Vagina (tissue), 2 donors: Measurements from ENCODE around the gene IKBKE. TPM values are rescaled to one million over a fixed set of nuclear protein-coding genes. Genes with fewer than 3 reads are reported as not detected.

ENCODE experiments used
- DNase-seq, 2 donors: peaks; one replicate each; pipeline ENCODE4 v3.0.0-alpha.2; 2017; ENCODE audit errors: extremely low spot score in 2 of 2
- H3K27ac ChIP-seq: fragments of 200-600 bp; sonication (generic); one replicate; pipeline ENCODE4 v1.5.1; 2019
- H3K27me3 ChIP-seq: fragments of 200-600 bp; sonication (generic); one replicate; pipeline ENCODE4 v1.5.1; 2019
- H3K36me3 ChIP-seq, 2 donors: fragments of 200-600 bp; sonication (generic); one replicate each; pipeline ENCODE4 v1.5.1; 2017 to 2019
- H3K4me1 ChIP-seq: fragments of 200-600 bp; sonication (generic); one replicate; pipeline ENCODE4 v1.5.1; 2019
- H3K4me3 ChIP-seq, 2 donors: fragments of 200-600 bp; sonication (generic); 1 replicate in 1 of 2; 2 replicates in 1 of 2; pipeline ENCODE4 v1.5.1; 2016 to 2019
- H3K9me3 ChIP-seq: fragments of 200-600 bp; sonication (generic); one replicate; pipeline ENCODE4 v1.5.1; 2019
- POLR2A ChIP-seq, 2 donors: fragments of 450-650 bp; IDR thresholded peaks; one replicate each; pipeline ENCODE4 v1.6.1; 2017; ENCODE audit warnings: antibody characterized with exemption in 2 of 2, mild to moderate bottlenecking in 2 of 2, moderate library complexity in 2 of 2
- POLR2AphosphoS5 ChIP-seq, 2 donors: sonication (generic); formaldehyde crosslinking; IDR thresholded peaks; one replicate each; pipeline ENCODE4 v1.9.0; 2017; ENCODE audit warnings: antibody characterized with exemption in 2 of 2, mild to moderate bottlenecking in 2 of 2, low read depth in 1 of 2; ENCODE audit not compliant: insufficient read depth in 1 of 2
- intact Hi-C: fragments of 100-400 bp; cut with DNase I; formaldehyde crosslinking; loops from one replicate; pipeline ENCODE4 v1.15.1; 2023
- total RNA-seq: library from RNA; depleted of rRNA; stranded (reverse); fragments of >200 nt; gene quantifications from one replicate; pipeline ENCODE4 v1.2.3, GENCODE V29; 2016
- TF ChIP-seq, protein P1 (sequence below), 3 experiments: fragments of 450-650 bp in 2 of 3; fragments of 200-600 bp in 1 of 3; sonication (generic) in 1 of 3; IDR thresholded peaks; one replicate each; pipeline ENCODE4 v1.5.1; 2017 to 2019; ENCODE audit warnings: antibody characterized with exemption in 3 of 3, mild to moderate bottlenecking in 2 of 3, moderate library complexity in 2 of 3

The IKBKE gene
- total RNA-seq, 1 donor from 2014 or later: 10.1 TPM

DNA sequence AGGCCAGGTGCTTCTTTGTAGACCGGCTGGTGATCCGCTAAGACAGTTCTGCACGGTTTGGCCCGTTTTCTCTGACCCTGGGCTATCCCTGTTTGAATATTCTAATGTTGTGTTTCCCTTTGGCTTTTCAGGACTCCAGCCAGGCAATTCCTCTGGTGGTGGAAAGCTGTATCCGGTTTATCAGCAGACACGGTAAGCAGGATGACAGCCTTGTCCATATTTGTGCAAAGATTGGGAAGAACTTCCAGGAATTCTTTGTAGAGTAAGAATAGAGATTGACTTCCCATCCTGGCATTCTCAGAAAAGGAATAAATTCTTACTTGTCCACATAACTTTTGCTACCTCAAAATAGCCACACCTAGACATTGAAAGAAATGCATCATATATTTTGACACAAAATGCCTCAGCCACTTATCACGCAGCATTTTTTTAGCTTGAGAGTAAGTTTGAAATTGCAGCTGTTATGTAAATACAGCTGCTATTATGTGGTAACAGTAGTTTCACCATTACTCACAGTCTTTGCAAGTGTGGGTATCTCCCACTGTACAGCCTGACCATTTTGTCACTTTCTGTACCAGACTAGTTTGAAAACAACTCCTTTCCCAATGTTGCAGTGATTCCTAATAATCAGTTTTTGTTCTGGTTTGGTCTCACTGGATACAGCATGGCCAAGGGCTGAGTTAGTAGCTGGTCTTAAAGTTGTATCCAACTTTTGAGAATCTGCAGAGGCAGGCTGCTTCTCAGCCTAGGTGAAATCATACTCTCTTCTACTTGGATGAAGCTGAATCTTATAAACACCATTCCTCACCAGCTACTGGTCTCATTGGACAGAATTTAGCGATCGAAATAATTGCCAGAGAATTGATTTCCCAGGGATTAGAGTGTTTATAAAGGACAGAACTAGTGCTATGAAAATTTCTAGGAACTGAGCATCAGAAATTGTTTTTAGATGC, 40.0 kb upstream of the IKBKE start:
- Histone ChIP-seq H3K4me3 (no peak overlapping the region), H3K27ac (no peak overlapping the region), H3K36me3 (peaks cover 0 to 26% of the 10 kb centered on the region in 2 donors), H3K27me3 (no peaks in the 10 kb centered on the region), H3K4me1 (no peaks in the 10 kb centered on the region), H3K9me3 (no peaks in the 10 kb centered on the region)
- no peak for DNase-seq
- TF ChIP-seq, protein P1, sequence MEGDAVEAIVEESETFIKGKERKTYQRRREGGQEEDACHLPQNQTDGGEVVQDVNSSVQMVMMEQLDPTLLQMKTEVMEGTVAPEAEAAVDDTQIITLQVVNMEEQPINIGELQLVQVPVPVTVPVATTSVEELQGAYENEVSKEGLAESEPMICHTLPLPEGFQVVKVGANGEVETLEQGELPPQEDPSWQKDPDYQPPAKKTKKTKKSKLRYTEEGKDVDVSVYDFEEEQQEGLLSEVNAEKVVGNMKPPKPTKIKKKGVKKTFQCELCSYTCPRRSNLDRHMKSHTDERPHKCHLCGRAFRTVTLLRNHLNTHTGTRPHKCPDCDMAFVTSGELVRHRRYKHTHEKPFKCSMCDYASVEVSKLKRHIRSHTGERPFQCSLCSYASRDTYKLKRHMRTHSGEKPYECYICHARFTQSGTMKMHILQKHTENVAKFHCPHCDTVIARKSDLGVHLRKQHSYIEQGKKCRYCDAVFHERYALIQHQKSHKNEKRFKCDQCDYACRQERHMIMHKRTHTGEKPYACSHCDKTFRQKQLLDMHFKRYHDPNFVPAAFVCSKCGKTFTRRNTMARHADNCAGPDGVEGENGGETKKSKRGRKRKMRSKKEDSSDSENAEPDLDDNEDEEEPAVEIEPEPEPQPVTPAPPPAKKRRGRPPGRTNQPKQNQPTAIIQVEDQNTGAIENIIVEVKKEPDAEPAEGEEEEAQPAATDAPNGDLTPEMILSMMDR (IDR thresholded peaks at IDR 0.05): peak in 1 of 3 experiments; percentile 5
- TF ChIP-seq POLR2A (IDR thresholded peaks at IDR 0.05): no peak
- TF ChIP-seq POLR2AphosphoS5 (IDR thresholded peaks at IDR 0.05; ENCODE audit: insufficient read depth in 1 of 2, low read depth in 1 of 2): peak in 1 of 2 donors; percentile 86
- intact Hi-C loops: no loop called here

DNA sequence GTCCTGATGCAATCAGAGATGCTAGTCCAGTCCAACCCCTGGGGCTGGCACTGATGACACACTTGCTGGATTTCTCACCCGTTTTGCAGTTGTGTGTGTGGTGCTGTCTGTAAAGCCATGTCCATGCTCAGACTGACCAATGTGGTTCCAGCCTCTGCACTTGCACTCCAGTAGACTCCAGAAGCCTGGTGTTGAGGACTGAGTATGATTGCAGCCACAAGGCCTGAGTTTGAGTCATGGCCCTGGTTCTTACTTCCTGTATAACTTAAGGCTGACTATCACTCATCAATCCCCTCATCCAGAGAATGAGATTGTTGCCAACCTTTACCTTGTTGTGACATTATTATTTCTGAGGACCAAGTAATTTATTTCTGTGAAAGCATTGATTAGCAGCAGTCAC, 34.8 kb upstream of the IKBKE start:
- Histone ChIP-seq H3K27me3 (no peaks in the 10 kb centered on the region), H3K36me3 (peaks cover 0 to 42% of the 10 kb centered on the region in 2 donors), H3K4me1 (no peaks in the 10 kb centered on the region), H3K27ac (no peak overlapping the region), H3K4me3 (no peak overlapping the region), H3K9me3 (no peaks in the 10 kb centered on the region)
- intact Hi-C loops: no loop called here
- TF ChIP-seq, protein P1 (IDR thresholded peaks at IDR 0.05): no peak
- TF ChIP-seq POLR2A (IDR thresholded peaks at IDR 0.05) (no peak), POLR2AphosphoS5 (IDR thresholded peaks at IDR 0.05; ENCODE audit: insufficient read depth in 1 of 2, low read depth in 1 of 2) (no peak)
- no peak for DNase-seq

DNA sequence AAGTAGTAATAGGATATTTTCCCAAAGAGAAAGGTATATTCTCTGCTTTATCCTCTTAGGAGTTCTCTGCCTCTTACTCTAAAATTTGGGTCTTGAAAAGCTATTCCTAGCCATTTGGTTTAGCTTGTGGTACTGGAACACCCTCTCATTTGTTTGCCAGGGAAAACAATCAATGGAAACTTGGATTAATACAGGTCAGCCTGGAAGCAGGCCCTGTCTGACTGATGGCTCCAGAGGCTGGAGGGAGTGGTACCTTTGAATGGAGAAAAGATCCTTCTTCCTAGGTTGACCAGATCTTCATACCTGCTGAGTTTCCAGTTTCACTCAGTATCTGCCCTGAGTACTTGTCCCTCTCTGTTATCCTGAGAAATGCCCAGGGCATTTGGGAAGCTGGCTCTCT, 31.7 kb upstream of the IKBKE start:
- Histone ChIP-seq H3K9me3 (no peaks in the 10 kb centered on the region), H3K4me3 (no peak overlapping the region), H3K27me3 (no peaks in the 10 kb centered on the region), H3K27ac (no peak overlapping the region), H3K4me1 (no peaks in the 10 kb centered on the region), H3K36me3 (peaks cover 0 to 53% of the 10 kb centered on the region in 2 donors)
- TF ChIP-seq POLR2AphosphoS5 (IDR thresholded peaks at IDR 0.05; ENCODE audit: insufficient read depth in 1 of 2, low read depth in 1 of 2) (no peak), POLR2A (IDR thresholded peaks at IDR 0.05) (no peak)
- TF ChIP-seq, protein P1 (IDR thresholded peaks at IDR 0.05): no peak
- intact Hi-C loops: no loop called here
- no peak for DNase-seq

DNA sequence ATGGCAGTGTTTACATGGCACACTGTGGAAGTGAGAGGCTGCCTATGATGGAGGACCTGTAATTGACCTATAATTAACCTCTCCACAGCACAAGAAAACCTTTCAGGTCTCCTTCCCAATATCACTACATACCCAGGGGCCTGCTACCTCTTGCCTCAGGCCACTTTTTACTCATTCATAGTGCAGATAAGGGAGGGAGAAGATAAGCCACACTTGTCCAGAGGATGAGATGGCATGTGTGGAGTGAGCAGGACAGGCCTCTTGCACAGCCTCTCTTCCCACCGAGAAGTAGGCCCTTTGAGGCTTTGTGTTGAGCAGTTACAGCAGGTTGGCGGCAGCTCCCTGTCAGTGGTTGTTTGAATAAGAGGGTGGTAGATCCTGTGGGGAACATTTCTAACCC, 31.1 kb upstream of the IKBKE start:
- Histone ChIP-seq H3K4me3 (no peak overlapping the region), H3K27ac (no peak overlapping the region), H3K27me3 (no peaks in the 10 kb centered on the region), H3K36me3 (peaks cover 0 to 54% of the 10 kb centered on the region in 2 donors), H3K4me1 (no peaks in the 10 kb centered on the region), H3K9me3 (no peaks in the 10 kb centered on the region)
- no peak for DNase-seq
- intact Hi-C loops: no loop called here
- no peak for TF ChIP-seq POLR2AphosphoS5 (IDR thresholded peaks at IDR 0.05; ENCODE audit: insufficient read depth in 1 of 2, low read depth in 1 of 2)
- TF ChIP-seq, protein P1 (IDR thresholded peaks at IDR 0.05): no peak
- no peak for TF ChIP-seq POLR2A (IDR thresholded peaks at IDR 0.05)
